ENCODE data around the gene SPRY4.
"Not testable (repeated sequence)": the region's sequence is repeated elsewhere in the genome, so short reads cannot be mapped to it uniquely, and the experiment has no call there.

SPRY4 gene

DNA sequence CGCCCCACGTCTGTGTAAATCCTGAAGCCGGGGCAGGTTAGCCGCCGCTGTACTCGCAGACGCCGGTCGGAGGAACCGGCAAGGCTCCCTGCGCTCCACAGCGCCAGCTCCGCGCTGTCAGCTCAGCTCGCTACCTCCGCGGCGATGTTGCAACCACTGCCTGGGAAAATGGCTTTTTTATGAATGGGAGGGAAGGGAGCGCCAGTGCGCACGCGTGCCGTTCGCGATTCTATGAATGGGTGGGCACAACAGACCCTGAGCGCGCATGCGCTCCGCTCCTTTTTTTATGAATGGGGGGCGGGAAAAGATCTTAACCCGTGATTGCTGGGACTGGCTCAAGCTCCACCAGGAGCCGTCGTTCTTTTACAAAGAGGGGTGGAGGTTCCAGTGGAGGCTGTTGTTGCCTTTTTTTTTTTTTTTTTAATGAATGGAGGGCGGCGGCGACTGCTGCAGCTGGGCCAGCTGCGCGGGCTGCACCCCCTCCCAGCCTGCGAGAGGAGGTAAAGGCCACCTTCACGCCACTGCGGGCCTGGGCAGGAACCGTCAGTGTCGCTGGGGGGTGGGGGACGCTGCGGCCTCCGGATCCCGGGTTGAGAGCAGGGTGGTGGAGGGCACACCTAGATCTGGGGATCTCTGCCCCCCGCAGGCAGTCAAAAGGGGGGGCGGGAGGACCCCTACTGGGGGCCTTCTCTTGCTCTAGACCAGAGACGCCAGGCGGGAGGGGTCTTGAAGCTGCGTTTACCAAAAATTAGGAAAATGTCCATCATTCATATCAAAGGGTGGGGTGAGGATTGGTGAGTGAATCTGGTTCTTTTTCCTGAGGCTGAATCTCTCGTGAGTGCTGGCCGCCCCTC lies at the start of gene SPRY4:
SPRY4 (minus strand) TSS at position 151 of the 854 bp plus-strand sequence. CDS start 9,913 bp downstream, outside the sequence.
- peak; percentile 55 to 72 for DNase-seq (ENCODE audit: low read depth in 1 of 2, low spot score in 1 of 2)

DNA sequence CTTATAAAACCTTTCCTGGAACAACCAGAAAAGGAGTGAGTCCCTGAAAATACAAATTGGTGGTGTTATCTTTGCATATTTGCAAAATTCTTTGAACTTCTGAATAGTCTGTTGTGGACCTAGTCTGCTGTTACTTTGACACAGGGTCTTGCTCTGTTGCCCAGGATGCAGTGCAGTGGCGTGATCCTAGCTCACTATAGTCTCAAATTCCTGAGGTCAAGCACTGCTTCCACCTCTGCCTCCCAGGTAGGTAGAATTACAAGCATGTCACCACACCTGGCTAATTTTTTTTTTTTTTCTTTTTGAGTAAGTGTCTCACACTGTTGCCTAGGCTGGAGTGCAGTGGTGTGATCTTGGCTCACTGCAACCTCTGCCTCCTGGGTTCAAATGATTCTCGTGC lies 43.7 kb upstream of the SPRY4 start:
- DNase-seq (ENCODE audit: low read depth in 1 of 2, low spot score in 1 of 2), result no peak

DNA sequence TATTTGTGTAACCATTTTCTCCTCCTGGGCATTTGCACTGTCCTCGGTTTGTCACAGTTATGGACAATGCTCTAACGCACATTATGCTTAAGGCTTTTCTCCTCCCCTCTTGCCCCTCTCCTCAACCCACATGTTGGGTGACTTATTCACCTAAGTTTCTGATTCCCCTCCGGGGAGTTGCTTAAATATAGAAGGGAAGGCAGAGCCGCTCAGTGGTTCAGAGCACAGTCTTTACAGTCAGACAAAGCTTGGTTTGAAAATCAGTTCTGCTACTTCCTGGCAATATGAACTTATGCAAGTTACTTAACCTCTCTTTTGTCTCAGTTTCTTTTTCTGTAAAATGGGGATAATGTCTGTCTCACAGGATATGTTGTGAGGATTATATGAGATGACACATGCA lies 41.2 kb upstream of the SPRY4 start:
- DNase-seq (ENCODE audit: low read depth in 1 of 2, low spot score in 1 of 2), result no peak

DNA sequence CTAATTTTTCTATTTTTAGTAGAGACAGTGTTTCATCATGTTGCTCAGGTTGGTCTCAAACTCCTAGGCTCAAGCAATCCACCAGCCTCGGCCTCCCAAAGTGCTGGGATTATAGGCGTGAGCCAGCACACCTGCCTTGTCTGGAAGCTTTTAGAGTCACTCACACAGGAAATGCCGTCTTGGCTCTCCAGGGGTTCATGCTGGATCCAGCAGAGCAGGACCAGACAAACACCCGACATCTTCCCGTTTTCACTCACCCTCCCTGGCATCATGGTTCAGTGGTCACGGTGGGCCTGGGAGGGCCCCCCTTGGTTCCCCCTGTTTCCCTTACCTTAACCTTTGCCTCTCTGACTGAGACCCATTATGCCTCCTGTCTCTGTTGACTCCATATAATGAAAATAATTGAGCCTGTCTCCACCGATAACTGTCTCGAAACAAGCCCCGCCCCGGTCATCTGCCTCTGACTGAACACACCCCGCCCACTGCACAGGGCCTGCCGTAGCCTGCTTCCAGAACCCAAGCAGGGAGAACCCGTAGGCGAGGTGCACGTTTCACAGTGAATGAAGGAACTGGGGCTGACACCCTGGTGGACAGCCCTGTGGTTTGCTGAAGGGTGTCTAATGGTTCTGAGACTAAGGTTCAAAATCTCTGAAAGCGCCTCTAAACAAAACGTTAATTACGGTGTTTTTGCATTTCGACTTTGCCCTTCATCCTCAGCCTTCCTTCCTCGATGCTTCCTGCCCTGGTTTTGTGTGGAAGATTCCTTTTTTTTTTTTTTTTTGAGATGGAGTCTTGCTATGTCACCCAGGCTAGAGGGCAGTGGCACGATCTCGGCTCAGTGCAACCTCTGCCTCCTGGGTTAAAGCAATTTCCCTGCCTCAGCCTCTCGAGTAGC lies 39.7 kb upstream of the SPRY4 start:
- no peak for DNase-seq (ENCODE audit: low read depth in 1 of 2, low spot score in 1 of 2)

GRCh38 chr5:142363619-142363963 lies 38.8 kb upstream of the SPRY4 start:
- DNase-seq (ENCODE audit: low read depth in 1 of 2, low spot score in 1 of 2), result no peak

DNA sequence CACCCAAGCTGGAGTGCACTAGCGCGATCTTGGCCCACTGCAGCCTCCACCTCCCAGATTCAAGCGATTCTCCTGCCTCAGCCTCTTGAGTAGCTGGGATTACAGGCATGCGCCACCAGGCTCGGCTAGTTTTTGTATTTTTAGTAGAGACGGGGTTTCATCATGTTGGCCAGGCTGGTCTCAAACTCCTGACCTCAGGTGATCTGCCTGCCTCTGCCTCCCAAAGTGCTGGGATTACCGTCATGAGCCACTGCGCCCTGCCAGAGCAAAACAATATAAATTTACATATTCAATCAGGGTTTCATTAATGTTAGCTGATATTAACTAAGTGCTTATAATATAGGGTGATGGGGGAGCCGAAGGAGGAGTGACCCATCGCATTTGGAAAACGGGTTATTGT lies 37.4 kb upstream of the SPRY4 start:
- not testable (repeated sequence) for DNase-seq (ENCODE audit: low read depth in 1 of 2, low spot score in 1 of 2)

DNA sequence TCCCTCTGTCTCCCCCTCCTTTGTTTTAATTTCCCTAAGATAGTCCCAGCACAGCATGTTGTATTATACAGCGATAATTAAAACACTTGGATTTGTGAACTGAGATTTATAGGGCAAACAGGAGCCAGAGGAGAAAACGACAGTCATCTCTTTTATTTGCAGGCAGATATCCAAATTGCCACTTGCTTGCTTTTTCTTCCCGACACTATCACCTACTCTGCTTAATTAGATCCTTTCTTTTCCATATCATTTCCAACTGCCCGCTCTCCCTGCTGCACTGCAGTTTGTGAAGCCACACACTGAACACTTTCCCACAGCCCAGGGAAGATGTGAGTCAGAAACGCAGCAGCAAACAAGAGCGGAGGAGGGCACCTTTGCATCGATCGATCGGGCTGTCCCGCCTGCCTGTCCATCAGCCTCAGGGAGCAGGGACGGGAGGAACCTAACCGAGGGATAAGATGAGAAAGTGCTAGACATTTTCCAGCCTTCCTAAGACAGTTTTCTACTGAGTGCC lies 35.8 kb upstream of the SPRY4 start:
- DNase-seq (ENCODE audit: low read depth in 1 of 2, low spot score in 1 of 2), result no peak

- no peak for DNase-seq (ENCODE audit: low read depth in 1 of 2, low spot score in 1 of 2)
Measured at GRCh38 chr5:142360051-142360498, 35.3 kb upstream of the SPRY4 start.

DNA sequence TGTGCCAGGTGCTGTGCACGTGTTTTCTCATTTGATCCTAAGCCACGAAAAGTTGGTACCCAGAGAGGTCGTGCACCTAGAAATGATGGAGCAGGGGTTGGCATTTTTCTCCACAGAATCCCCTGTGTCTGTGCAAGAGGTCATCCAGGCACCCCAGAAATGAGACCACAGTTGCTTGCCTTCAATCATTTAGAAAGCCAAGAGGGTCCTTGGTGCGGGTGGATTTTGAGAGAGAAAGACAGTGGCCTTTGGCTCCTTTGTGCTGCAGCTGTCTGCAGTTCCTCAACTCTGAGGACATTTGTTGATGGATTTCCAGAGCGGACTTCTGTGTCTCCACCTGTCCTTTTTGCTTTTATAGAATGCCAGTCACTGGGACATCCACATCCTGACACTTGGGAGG lies 33.8 kb upstream of the SPRY4 start:
- no peak for DNase-seq (ENCODE audit: low read depth in 1 of 2, low spot score in 1 of 2)

DNA sequence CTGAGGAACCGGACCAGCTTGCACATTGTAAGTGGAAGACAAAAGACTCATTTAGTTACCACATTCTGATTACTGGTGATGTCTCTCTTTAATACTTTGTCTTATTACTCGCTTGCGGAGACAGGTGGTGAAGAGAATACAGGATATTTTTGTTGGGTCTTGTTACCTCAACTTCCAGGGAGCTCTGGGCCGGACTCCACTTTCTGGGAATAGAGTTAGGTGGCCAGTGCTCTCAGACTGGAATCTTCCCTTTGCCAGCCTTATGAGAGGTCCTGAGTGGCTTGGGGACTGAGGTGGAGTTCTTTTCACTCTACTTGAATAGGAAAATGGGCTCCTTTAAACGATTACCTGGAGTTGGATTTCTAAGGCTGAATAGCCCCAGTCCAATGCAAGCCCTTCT lies 33.3 kb upstream of the SPRY4 start:
- DNase-seq (ENCODE audit: low read depth in 1 of 2, low spot score in 1 of 2), result no peak

GRCh38 chr5:142357469-142358090 lies 32.8 kb upstream of the SPRY4 start:
- DNase-seq (ENCODE audit: low read depth in 1 of 2, low spot score in 1 of 2), result no peak

DNA sequence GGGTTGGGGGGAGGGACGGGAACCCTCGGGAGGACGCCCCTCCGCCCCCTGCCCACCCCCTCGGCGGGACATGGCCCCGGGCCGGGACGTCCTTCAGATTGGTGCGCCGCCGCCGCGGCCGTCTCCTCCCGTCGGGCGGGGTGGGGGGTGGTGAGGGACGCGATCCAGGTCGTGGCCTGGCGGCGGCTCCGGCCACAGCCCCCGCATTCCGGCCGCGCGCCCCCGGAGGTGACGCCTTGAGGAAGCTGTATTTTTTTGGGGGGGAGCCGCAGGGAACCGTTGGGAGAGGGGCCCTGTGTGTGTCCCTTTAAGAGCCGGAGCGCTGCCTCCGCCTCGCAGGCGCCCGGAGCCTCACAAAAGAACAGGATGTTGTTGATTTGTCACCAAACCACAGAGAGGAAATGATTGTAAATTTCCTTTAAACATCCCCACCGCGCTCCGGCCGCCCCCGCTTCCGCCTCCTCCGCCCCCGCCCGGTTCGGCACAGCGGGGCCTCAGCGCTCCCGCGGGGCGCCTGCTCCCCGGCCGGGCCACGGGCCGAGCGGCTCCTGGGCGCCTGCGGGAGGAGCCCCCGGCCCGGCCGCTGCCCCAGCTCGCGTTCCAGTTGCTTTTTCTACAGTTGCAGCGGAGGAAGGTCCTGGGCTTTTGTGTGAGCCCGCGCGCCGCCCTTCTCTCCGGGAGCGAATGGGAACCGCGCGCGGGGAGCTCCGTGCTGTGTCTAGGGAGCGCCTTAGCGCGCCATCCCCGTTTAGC lies 32.1 kb upstream of the SPRY4 start:
- peak; percentile 73 to 85 for DNase-seq (ENCODE audit: low read depth in 1 of 2, low spot score in 1 of 2)

GRCh38 chr5:142356349-142356715 lies 31.5 kb upstream of the SPRY4 start:
- DNase-seq (ENCODE audit: low read depth in 1 of 2, low spot score in 1 of 2), result no peak

DNA sequence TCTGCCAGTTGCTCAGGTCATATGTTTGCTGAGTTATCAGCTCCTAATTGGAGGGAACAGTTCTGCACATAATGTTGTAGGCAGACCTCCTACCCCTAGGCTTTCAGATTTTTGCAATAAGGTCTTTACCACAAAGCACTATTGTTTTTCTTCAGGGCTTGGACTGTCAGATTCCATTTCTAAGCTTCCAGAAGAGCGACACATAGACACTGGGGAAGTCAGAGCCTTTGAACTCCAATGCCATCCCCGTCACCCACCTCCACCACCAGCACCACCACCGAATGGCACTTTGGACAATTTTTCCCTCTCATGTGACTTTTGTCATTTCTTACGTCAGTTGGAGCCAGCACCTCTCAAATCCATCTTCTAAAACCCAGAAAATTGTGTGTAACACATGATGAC lies 28.3 kb upstream of the SPRY4 start:
- no peak for DNase-seq (ENCODE audit: low read depth in 1 of 2, low spot score in 1 of 2)

- DNase-seq (ENCODE audit: low read depth in 1 of 2, low spot score in 1 of 2), result no peak
Measured at GRCh38 chr5:142350021-142350420, 25.2 kb upstream of the SPRY4 start.

- DNase-seq (ENCODE audit: low read depth in 1 of 2, low spot score in 1 of 2), result no peak
Measured at GRCh38 chr5:142346706-142347105, 21.9 kb upstream of the SPRY4 start.

GRCh38 chr5:142344915-142345314 lies 20.1 kb upstream of the SPRY4 start:
- not testable (repeated sequence) for DNase-seq (ENCODE audit: low read depth in 1 of 2, low spot score in 1 of 2)

- no peak for DNase-seq (ENCODE audit: low read depth in 1 of 2, low spot score in 1 of 2)
Measured at GRCh38 chr5:142343531-142343930, 18.7 kb upstream of the SPRY4 start.

GRCh38 chr5:142342128-142342981 lies 17.5 kb upstream of the SPRY4 start:
- DNase-seq (ENCODE audit: low read depth in 1 of 2, low spot score in 1 of 2), result no peak

DNA sequence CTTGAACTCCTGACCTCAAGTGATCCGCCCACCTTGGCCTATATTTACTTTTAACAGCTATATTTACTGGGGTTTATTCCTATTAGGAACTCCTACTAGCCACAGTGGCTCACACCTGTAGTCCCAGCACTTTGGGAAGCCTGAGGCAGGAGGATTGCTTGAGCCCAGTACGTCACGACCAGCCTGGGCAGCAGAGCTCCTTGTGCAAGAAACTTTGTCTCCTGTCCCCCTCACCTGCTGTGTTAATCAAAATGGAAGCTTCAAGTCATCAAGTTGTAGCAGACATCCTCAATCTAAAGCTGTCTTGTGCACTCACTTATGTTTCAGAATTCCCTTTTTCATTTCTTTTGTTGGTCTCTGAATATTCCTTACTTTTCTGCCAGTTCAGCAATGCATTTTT lies 15.0 kb upstream of the SPRY4 start:
- DNase-seq (ENCODE audit: low read depth in 1 of 2, low spot score in 1 of 2), result no peak
